ENCODE measurements around the gene ABHD2.

ABHD2 gene

GRCh38 chr15:89099968-89100367 lies 11.7 kb downstream of the ABHD2 start:
- DNase-seq (ENCODE audit: low read depth) = no peak

- no peak for DNase-seq (ENCODE audit: low read depth)
These were observed 13.3 kb downstream of the ABHD2 start for GRCh38 chr15:89101302-89102193.

GRCh38 chr15:89103481-89104171 lies 15.4 kb downstream of the ABHD2 start:
- no peak for DNase-seq (ENCODE audit: low read depth)

GRCh38 chr15:89104172-89104564 lies 15.9 kb downstream of the ABHD2 start:
- DNase-seq (ENCODE audit: low read depth) = no peak

- no peak for DNase-seq (ENCODE audit: low read depth)
These were observed 16.9 kb downstream of the ABHD2 start for GRCh38 chr15:89105147-89105546.

- DNase-seq (ENCODE audit: low read depth) = no peak
These were observed 17.9 kb downstream of the ABHD2 start for GRCh38 chr15:89106200-89106599.

- DNase-seq (ENCODE audit: low read depth) = no peak
These were observed 19.7 kb downstream of the ABHD2 start for GRCh38 chr15:89107984-89108383.

GRCh38 chr15:89108835-89109234 lies 20.6 kb downstream of the ABHD2 start:
- DNase-seq (ENCODE audit: low read depth) = no peak

- no peak for DNase-seq (ENCODE audit: low read depth)
These were observed 21.0 kb downstream of the ABHD2 start for GRCh38 chr15:89109238-89109637.

GRCh38 chr15:89110060-89110459 lies 21.8 kb downstream of the ABHD2 start:
- DNase-seq (ENCODE audit: low read depth) = no peak

GRCh38 chr15:89111352-89111751 lies 23.1 kb downstream of the ABHD2 start:
- DNase-seq (ENCODE audit: low read depth) = no peak

GRCh38 chr15:89111961-89112340 lies 23.7 kb downstream of the ABHD2 start:
- no peak for DNase-seq (ENCODE audit: low read depth)

- DNase-seq (ENCODE audit: low read depth) = no peak
These were observed 24.2 kb downstream of the ABHD2 start for GRCh38 chr15:89112341-89112971.

- no peak for DNase-seq (ENCODE audit: low read depth)
These were observed 25.2 kb downstream of the ABHD2 start for GRCh38 chr15:89113296-89114024.

GRCh38 chr15:89114990-89115389 lies 26.7 kb downstream of the ABHD2 start:
- no peak for DNase-seq (ENCODE audit: low read depth)

GRCh38 chr15:89115547-89115946 lies 27.3 kb downstream of the ABHD2 start:
- no peak for DNase-seq (ENCODE audit: low read depth)

- DNase-seq (ENCODE audit: low read depth) = no peak
These were observed 28.1 kb downstream of the ABHD2 start for GRCh38 chr15:89116404-89116803.

GRCh38 chr15:89117790-89118189 lies 29.5 kb downstream of the ABHD2 start:
- no peak for DNase-seq (ENCODE audit: low read depth)

- DNase-seq (ENCODE audit: low read depth) = no peak
These were observed 30.3 kb downstream of the ABHD2 start for GRCh38 chr15:89118481-89118989.

GRCh38 chr15:89119489-89120478 lies 31.5 kb downstream of the ABHD2 start:
- no peak for DNase-seq (ENCODE audit: low read depth)

Measured in activated T-cell treated with anti-CD3 and anti-CD28 coated beads for 1 hour (primary cell).